Neural cell (in vitro differentiated cells): Measurements from ENCODE around the gene OR2AG1. TPM values are rescaled to one million over a fixed set of nuclear protein-coding genes. Genes with fewer than 3 reads are reported as not detected.

Experiments
- H2AFZ ChIP-seq: fragments of 200-600, 300-800 bp; sonication (generic), shearing (Covaris generic); 2 replicates; pipeline ENCODE4 v1.6.0; 2014; ENCODE audit warnings: low read depth, mild to moderate bottlenecking, antibody characterized with exemption, low read length, moderate library complexity
- H3F3A ChIP-seq: fragments of 200-600 bp; shearing (Covaris generic); 2 replicates; pipeline ENCODE4 v1.6.1; 2016; ENCODE audit warnings: mild to moderate bottlenecking, moderate library complexity, mixed read lengths, antibody characterized with exemption, low read length; ENCODE audit not compliant: insufficient read depth, poor library complexity, severe bottlenecking
- H3K27ac ChIP-seq: fragments of 200-600, 300-800 bp; sonication (generic), shearing (Covaris generic); 2 replicates; pipeline ENCODE4 v1.5.1; 2014; ENCODE audit warnings: mild to moderate bottlenecking, low read length, moderate library complexity
- H3K27me3 ChIP-seq: fragments of 300-800, 200-600 bp; sonication (generic), shearing (Covaris generic); 2 replicates; pipeline ENCODE4 v1.6.0; 2014; ENCODE audit warnings: mild to moderate bottlenecking, low read depth, low read length, moderate library complexity; ENCODE audit not compliant: insufficient read depth
- H3K36me3 ChIP-seq: fragments of 300-800, 200-600 bp; sonication (generic), shearing (Covaris generic); 2 replicates; pipeline ENCODE4 v1.5.1; 2014; ENCODE audit warnings: mild to moderate bottlenecking, antibody characterized with exemption, low read length, moderate library complexity; ENCODE audit not compliant: insufficient read depth
- H3K4me2 ChIP-seq: fragments of 300-800, 200-600 bp; sonication (generic), shearing (Covaris generic); 2 replicates; pipeline ENCODE4 v1.6.0; 2014; ENCODE audit warnings: mild to moderate bottlenecking, low read length
- H3K4me3 ChIP-seq: fragments of 300-800, 200-600 bp; sonication (generic), shearing (Covaris generic); 2 replicates; pipeline ENCODE4 v1.5.1; 2014; ENCODE audit warnings: mild to moderate bottlenecking, low read length, moderate library complexity
- H3K79me2 ChIP-seq: fragments of 200-600 bp; shearing (Covaris generic); replicated peaks from 2 replicates; pipeline ENCODE4 v1.6.0; 2014; ENCODE audit warnings: mild to moderate bottlenecking, low read length, moderate library complexity; ENCODE audit not compliant: insufficient read depth
- H3K9ac ChIP-seq: fragments of 300-800, 200-600 bp; sonication (generic), shearing (Covaris generic); 2 replicates; pipeline ENCODE4 v1.6.1; 2016; ENCODE audit warnings: mild to moderate bottlenecking, low read length, mixed read lengths
- H3K9me2 ChIP-seq: fragments of 200-600 bp; shearing (Covaris generic); 2 replicates; pipeline ENCODE4 v1.6.1; 2016; ENCODE audit warnings: mild to moderate bottlenecking, low read length, mixed read lengths; ENCODE audit not compliant: insufficient read depth
- H3K9me3 ChIP-seq: fragments of 200-600, 300-800 bp; sonication (generic), shearing (Covaris generic); 2 replicates; pipeline ENCODE4 v1.6.1; 2016; ENCODE audit warnings: mild to moderate bottlenecking, mixed run types, low read length, moderate library complexity, mixed read lengths
- H4K20me1 ChIP-seq: fragments of 200-600 bp; shearing (Covaris generic); 2 replicates; pipeline ENCODE4 v1.6.1; 2016; ENCODE audit warnings: mild to moderate bottlenecking, mixed run types; ENCODE audit not compliant: insufficient read depth
- CTCF ChIP-seq: fragments of 450-650 bp; IDR thresholded peaks from 2 replicates; pipeline ENCODE4 v1.5.1; 2014; ENCODE audit warnings: antibody characterized with exemption, mild to moderate bottlenecking, moderate library complexity; ENCODE audit not compliant: poor library complexity, severe bottlenecking
- EP300 ChIP-seq: fragments of 450-650 bp; conservative IDR thresholded peaks from 2 replicates; pipeline ENCODE4 v1.6.1; 2014; ENCODE audit warnings: antibody characterized with exemption, mild to moderate bottlenecking, moderate library complexity; ENCODE audit not compliant: poor library complexity, severe bottlenecking
- EZH2 ChIP-seq: fragments of 200-600, 300-800 bp; shearing (Covaris generic), sonication (generic); IDR thresholded peaks from 2 replicates; pipeline ENCODE4 v1.6.1; 2014; ENCODE audit warnings: antibody characterized with exemption, low read length, borderline replicate concordance, mild to moderate bottlenecking; ENCODE audit not compliant: insufficient read depth, poor library complexity, severe bottlenecking
- MXI1 ChIP-seq: fragments of 450-650 bp; conservative IDR thresholded peaks from 2 replicates; pipeline ENCODE4 v1.6.1; 2014; ENCODE audit warnings: antibody characterized with exemption, mild to moderate bottlenecking; ENCODE audit not compliant: poor library complexity, severe bottlenecking
- RAD21 ChIP-seq: fragments of 450-650 bp; conservative IDR thresholded peaks from 2 replicates; pipeline ENCODE4 v1.6.1; 2014; ENCODE audit warnings: antibody characterized with exemption, mild to moderate bottlenecking, moderate library complexity
- REST ChIP-seq: IDR thresholded peaks from 2 replicates; pipeline ENCODE4 v1.6.1; 2012; ENCODE audit warnings: borderline replicate concordance
- SMC3 ChIP-seq: fragments of 450-650 bp; conservative IDR thresholded peaks from 2 replicates; pipeline ENCODE4 v1.6.1; 2014; ENCODE audit warnings: antibody characterized with exemption, mild to moderate bottlenecking, moderate library complexity; ENCODE audit not compliant: poor library complexity
- TAF1 ChIP-seq: IDR thresholded peaks from 2 replicates; pipeline ENCODE4 v1.6.1; 2012; ENCODE audit warnings: low read depth
- polyA plus RNA-seq: library from polyadenylated mRNA; depleted of rRNA; stranded (reverse); fragments of >200 nt; gene quantifications from 2 replicates; pipeline ENCODE4 v1.2.3, GENCODE V29; 2014

Gene OR2AG1
- polyA plus RNA-seq, 1 donor from 2014 or later, result not detected

- Histone ChIP-seq H3K79me2 (no peaks in the 10 kb centered on the region), H3K27me3 (no peaks in the 10 kb centered on the region), H3F3A (no peaks in the 10 kb centered on the region), H4K20me1 (no peaks in the 10 kb centered on the region), H3K36me3 (no peaks in the 10 kb centered on the region), H3K9ac (no peak within 1 kb of the TSS), H3K4me2 (no peak within 1 kb of the TSS), H3K4me3 (no peak within 1 kb of the TSS), H3K27ac (no peak within 1 kb of the TSS), H3K9me2 (no peaks in the 10 kb centered on the region), H2AFZ (no peak within 1 kb of the TSS), H3K9me3 (no peaks in the 10 kb centered on the region)
- no peak for TF ChIP-seq MXI1
Measured at GRCh38 chr11:6771926-6772893, 10.6 kb upstream of the OR2AG1 start, which contains the start of gene OR2AG2. Gene OR2AG2, minus strand, starts transcription at chr11:6771976. Its CDS starts 3,019 bp downstream, at chr11:6768957.

GRCh38 chr11:6778518-6778917 lies 4.3 kb upstream of the OR2AG1 start:
- H3K9me2 ChIP-seq, result no peaks in the 10 kb centered on the region
- H3K9me3 ChIP-seq, result no peaks in the 10 kb centered on the region
- no peaks in the 10 kb centered on the region for H3K79me2 ChIP-seq
- H3K4me3 ChIP-seq, result no peak overlapping the region
- H3K27me3 ChIP-seq, result no peaks in the 10 kb centered on the region
- no peaks in the 10 kb centered on the region for H3K36me3 ChIP-seq
- H3F3A ChIP-seq, result no peaks in the 10 kb centered on the region
- no peak overlapping the region for H3K9ac ChIP-seq
- H4K20me1 ChIP-seq, result no peaks in the 10 kb centered on the region
- TF ChIP-seq EP300 (no peak), MXI1 (no peak), CTCF (no peak), TAF1 (no peak), RAD21 (no peak), REST (no peak), SMC3 (no peak), EZH2 (no peak)
- H3K4me2 ChIP-seq, result no peak overlapping the region
- no peak overlapping the region for H2AFZ ChIP-seq
- no peak overlapping the region for H3K27ac ChIP-seq
